ENCODE results near the gene CEP112.

DNA sequence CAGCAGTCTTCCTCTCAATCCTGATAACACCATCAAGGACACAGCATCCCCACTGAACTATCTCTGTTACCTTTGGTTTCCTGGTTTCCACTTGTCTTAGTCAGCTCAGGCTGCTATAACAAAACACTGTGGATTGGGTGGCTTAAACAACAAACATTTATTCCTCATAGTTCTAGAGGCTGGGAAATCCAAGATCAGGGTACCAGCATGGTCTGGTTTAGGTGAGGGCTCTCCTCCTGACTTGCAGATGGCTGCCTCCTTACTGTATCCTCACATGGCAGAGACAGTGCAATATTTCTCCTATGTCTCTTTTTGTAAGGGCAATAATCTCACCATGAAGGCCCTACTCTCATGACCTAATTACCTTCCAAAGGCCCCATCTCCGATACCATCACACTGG, 527.2 kb downstream of the CEP112 start:
- TF ChIP-seq, protein P1, sequence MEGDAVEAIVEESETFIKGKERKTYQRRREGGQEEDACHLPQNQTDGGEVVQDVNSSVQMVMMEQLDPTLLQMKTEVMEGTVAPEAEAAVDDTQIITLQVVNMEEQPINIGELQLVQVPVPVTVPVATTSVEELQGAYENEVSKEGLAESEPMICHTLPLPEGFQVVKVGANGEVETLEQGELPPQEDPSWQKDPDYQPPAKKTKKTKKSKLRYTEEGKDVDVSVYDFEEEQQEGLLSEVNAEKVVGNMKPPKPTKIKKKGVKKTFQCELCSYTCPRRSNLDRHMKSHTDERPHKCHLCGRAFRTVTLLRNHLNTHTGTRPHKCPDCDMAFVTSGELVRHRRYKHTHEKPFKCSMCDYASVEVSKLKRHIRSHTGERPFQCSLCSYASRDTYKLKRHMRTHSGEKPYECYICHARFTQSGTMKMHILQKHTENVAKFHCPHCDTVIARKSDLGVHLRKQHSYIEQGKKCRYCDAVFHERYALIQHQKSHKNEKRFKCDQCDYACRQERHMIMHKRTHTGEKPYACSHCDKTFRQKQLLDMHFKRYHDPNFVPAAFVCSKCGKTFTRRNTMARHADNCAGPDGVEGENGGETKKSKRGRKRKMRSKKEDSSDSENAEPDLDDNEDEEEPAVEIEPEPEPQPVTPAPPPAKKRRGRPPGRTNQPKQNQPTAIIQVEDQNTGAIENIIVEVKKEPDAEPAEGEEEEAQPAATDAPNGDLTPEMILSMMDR (conservative IDR thresholded peaks at IDR 0.05; ENCODE audit: low read depth, low read length) = no peak
- no peak for TF ChIP-seq POLR2A (IDR thresholded peaks at IDR 0.05; ENCODE audit: low read depth, low read length)

Measured in IMR-90 (cell line).